ENCODE results near the gene IL17RD. TPM values are rescaled to one million over a fixed set of nuclear protein-coding genes. Genes with fewer than 3 reads are reported as not detected.

The IL17RD gene
- total and polyA plus RNA-seq, 2 of the 13 experiments (the other 11 are each of a cell fraction or from before 2014, with no cell fraction given), result 0.28 to 0.31 TPM

DNA sequence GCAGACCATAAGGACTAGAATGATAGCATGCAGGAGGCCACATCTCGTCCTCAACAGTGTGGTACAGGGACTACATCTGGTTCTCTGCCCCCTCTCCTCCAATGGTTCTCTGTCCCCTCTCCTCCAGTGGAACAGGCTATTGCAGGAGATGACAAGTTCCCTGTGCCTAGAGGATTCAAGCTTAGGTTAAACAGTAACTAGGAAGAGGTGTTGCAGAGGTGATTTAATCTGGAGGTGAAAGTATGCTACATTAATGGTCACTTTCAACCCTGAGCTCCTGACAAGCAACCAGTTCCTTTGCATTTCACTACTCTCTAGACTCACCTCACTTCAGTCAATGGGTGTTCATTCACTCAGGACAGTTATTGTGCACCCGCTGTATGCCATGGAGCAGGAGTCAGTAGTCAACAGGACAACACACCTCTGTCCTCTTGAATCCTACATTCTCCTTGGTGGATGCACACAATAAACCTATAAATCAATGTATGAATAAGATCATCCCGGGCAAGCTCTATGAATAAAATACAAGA lies 88.7 kb downstream of the IL17RD start (continued):
- TF ChIP-seq CEBPG (CRISPR knock-in tag; IDR thresholded peaks at IDR 0.05) (no peak), CBFB (CRISPR knock-in tag; IDR thresholded peaks at IDR 0.05) (no peak), TP53 (CRISPR knock-in tag; conservative IDR thresholded peaks at IDR 0.05) (no peak), TBX2 (CRISPR knock-in tag; IDR thresholded peaks at IDR 0.05; ENCODE audit: borderline replicate concordance) (peak; percentile 66; the same call in 1 of the 2 replicates), ZNF326 (CRISPR knock-in tag; IDR thresholded peaks at IDR 0.05; ENCODE audit: borderline replicate concordance) (no peak), NCOA2 (CRISPR knock-in tag; IDR thresholded peaks at IDR 0.05) (no peak), ELF3 (CRISPR knock-in tag; IDR thresholded peaks at IDR 0.05) (no peak), ZBTB25 (CRISPR knock-in tag; IDR thresholded peaks at IDR 0.05) (no peak), ZNF512 (CRISPR knock-in tag; IDR thresholded peaks at IDR 0.05) (no peak), ZNF30 (CRISPR knock-in tag; IDR thresholded peaks at IDR 0.05) (no peak), SMARCE1 (IDR thresholded peaks at IDR 0.05; ENCODE audit: borderline replicate concordance) (no peak), PRDM10 (CRISPR knock-in tag; IDR thresholded peaks at IDR 0.05; ENCODE audit: low read depth) (peak; percentile 55; the same call in 1 of the 2 replicates), FOXP1 (IDR thresholded peaks at IDR 0.05) (no peak), FOXP1 (CRISPR knock-in tag; IDR thresholded peaks at IDR 0.05) (no peak), ZNF773 (CRISPR knock-in tag; IDR thresholded peaks at IDR 0.05; ENCODE audit: borderline replicate concordance) (no peak), RBAK (CRISPR knock-in tag; IDR thresholded peaks at IDR 0.05) (no peak), ZNF883 (CRISPR knock-in tag; IDR thresholded peaks at IDR 0.05; ENCODE audit: not compliant biosample characterization) (no peak), FOXO1 (CRISPR knock-in tag; IDR thresholded peaks at IDR 0.05) (no peak), ZZZ3 (CRISPR knock-in tag; IDR thresholded peaks at IDR 0.05; ENCODE audit: borderline replicate concordance) (no peak)
- TF ChIP-seq, protein P1, sequence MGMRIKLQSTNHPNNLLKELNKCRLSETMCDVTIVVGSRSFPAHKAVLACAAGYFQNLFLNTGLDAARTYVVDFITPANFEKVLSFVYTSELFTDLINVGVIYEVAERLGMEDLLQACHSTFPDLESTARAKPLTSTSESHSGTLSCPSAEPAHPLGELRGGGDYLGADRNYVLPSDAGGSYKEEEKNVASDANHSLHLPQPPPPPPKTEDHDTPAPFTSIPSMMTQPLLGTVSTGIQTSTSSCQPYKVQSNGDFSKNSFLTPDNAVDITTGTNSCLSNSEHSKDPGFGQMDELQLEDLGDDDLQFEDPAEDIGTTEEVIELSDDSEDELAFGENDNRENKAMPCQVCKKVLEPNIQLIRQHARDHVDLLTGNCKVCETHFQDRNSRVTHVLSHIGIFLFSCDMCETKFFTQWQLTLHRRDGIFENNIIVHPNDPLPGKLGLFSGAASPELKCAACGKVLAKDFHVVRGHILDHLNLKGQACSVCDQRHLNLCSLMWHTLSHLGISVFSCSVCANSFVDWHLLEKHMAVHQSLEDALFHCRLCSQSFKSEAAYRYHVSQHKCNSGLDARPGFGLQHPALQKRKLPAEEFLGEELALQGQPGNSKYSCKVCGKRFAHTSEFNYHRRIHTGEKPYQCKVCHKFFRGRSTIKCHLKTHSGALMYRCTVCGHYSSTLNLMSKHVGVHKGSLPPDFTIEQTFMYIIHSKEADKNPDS (CRISPR knock-in tag; IDR thresholded peaks at IDR 0.05), result no peak
- TF ChIP-seq, protein P2, sequence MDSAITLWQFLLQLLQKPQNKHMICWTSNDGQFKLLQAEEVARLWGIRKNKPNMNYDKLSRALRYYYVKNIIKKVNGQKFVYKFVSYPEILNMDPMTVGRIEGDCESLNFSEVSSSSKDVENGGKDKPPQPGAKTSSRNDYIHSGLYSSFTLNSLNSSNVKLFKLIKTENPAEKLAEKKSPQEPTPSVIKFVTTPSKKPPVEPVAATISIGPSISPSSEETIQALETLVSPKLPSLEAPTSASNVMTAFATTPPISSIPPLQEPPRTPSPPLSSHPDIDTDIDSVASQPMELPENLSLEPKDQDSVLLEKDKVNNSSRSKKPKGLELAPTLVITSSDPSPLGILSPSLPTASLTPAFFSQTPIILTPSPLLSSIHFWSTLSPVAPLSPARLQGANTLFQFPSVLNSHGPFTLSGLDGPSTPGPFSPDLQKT (CRISPR knock-in tag; IDR thresholded peaks at IDR 0.05; ENCODE audit: borderline replicate concordance), result no peak

Measured in HepG2 (cell line).